Upper lobe of left lung (tissue), 6 donors: ENCODE data around the gene TRA2B. TPM values are rescaled to one million over a fixed set of nuclear protein-coding genes. Genes with fewer than 3 reads are reported as not detected.

ENCODE experiments used
- ATAC-seq, 2 donors: fragments of 200-7000 bp; cut with Tn5 transposase; one replicate each; pipeline ENCODE4 v1.9.1; 2022; ENCODE audit warnings: mild to moderate bottlenecking in 2 of 2, moderate library complexity in 2 of 2; ENCODE audit not compliant: low FRiP score in 2 of 2
- DNase-seq, 2 donors: peaks; one replicate each; pipeline ENCODE4 v3.0.0-alpha.2; 2019 to 2020
- H3K27ac ChIP-seq, 4 donors: fragments of 200-600 bp; sonication (generic); one replicate each; pipeline ENCODE4 v1.5.1; 2016 to 2019
- H3K27me3 ChIP-seq, 4 donors: fragments of 200-600 bp; sonication (generic); one replicate each; pipeline ENCODE4 v1.5.1; 2017 to 2019
- H3K36me3 ChIP-seq, 4 donors: fragments of 200-600 bp; sonication (generic); one replicate each; pipeline ENCODE4 v1.5.1; 2016 to 2019
- H3K4me1 ChIP-seq, 4 donors: fragments of 200-600 bp; sonication (generic); one replicate each; pipeline ENCODE4 v1.5.1; 2018 to 2019
- H3K4me3 ChIP-seq, 4 donors: fragments of 200-600 bp; sonication (generic); one replicate each; pipeline ENCODE4 v1.5.1; 2017 to 2019; ENCODE audit warnings: mild to moderate bottlenecking in 2 of 4, moderate library complexity in 1 of 4
- H3K9me3 ChIP-seq, 4 donors: fragments of 200-600 bp; sonication (generic); one replicate each; pipeline ENCODE4 v1.5.1; 2018 to 2019
- CTCF ChIP-seq, 6 experiments: fragments of 450-650 bp in 4 of 6; fragments of 200-600 bp in 2 of 6; sonication (generic) in 2 of 6; IDR thresholded peaks; one replicate each; pipeline ENCODE4 v1.5.1; 2016 to 2019; ENCODE audit warnings: antibody characterized with exemption in 6 of 6
- EP300 ChIP-seq, 4 donors: sonication (generic); formaldehyde crosslinking; IDR thresholded peaks; one replicate each; pipeline ENCODE4 v1.5.1; 2017; ENCODE audit warnings: antibody characterized with exemption in 4 of 4, control low read depth in 2 of 4
- POLR2A ChIP-seq, 4 donors: fragments of 450-650 bp; IDR thresholded peaks; one replicate each; pipeline ENCODE4 v1.5.1; 2016 to 2017; ENCODE audit warnings: antibody characterized with exemption in 4 of 4, mild to moderate bottlenecking in 2 of 4
- POLR2AphosphoS5 ChIP-seq, 2 donors: sonication (generic); formaldehyde crosslinking; IDR thresholded peaks; one replicate each; pipeline ENCODE4 v1.5.1; 2017; ENCODE audit warnings: antibody characterized with exemption in 2 of 2
- WGBS, 2 donors: methylation state at CpG; one replicate each; pipeline ENCODE4 v1.1.5; 2017 to 2018; 5-methylcytosine and 5-hydroxymethylcytosine counted together
- total RNA-seq, 6 donors: library from RNA; depleted of rRNA in 4 of 6; stranded (reverse); fragments of >200 nt in 4 of 6; gene quantifications; one replicate each; pipeline versions ENCODE4 v1.1.0 to v1.2.1, GENCODE V29; 2016 to 2021
- donor health status: DM: no; HTN: no; CAD: no; lungs with moderate emphysema.
- donor health status: DM: no; HTN: yes; CAD: no; lungs with severe emphysema.

TRA2B gene
- total RNA-seq: 100 to 1,000 TPM in 4 of 6 donors, 10 to 100 TPM in 2; 90.9 to 336 (median 124) TPM

- Histone ChIP-seq H3K27me3 (no peaks in the 10 kb centered on the region), H3K36me3 (no peaks in the 10 kb centered on the region), H3K4me3 (peak within 1 kb of the TSS; percentile 66 to 98 (median 72)), H3K9me3 (no peaks in the 10 kb centered on the region), H3K4me1 (peaks cover 23 to 26% (median 24%) of the 10 kb centered on the region in 4 donors), H3K27ac (peak within 1 kb of the TSS; percentile 99 to 100 (median 100))
- WGBS, 2 donors: 2 to 3% methylated on average over 29 to 48 of the region's 55 CpGs
- DNase-seq (peak; percentile 99), ATAC-seq (peak; percentile 98 to 99)
- TF ChIP-seq POLR2AphosphoS5 (IDR thresholded peaks at IDR 0.05): peak; percentile 100
- peak in 1 of 4 donors; percentile 69 for TF ChIP-seq EP300 (IDR thresholded peaks at IDR 0.05)
- peak in 4 of 6 experiments; percentile 9 to 24 (median 20) for TF ChIP-seq CTCF (IDR thresholded peaks at IDR 0.05)
- peak; percentile 96 to 100 (median 100) for TF ChIP-seq POLR2A (IDR thresholded peaks at IDR 0.05)
Observed at GRCh38 chr3:185937689-185938374, at the start of gene TRA2B. Gene TRA2B, minus strand, starts transcription at chr3:185938014. Its CDS starts 154 bp downstream, at chr3:185937860.

- no peak overlapping the region for H3K4me3 ChIP-seq
- H3K27me3 ChIP-seq: no peaks in the 10 kb centered on the region
- no peak overlapping the region for H3K27ac ChIP-seq
- 91 to 94% methylated on average over 23 of the region's 23 CpGs for WGBS, 2 donors
- TF ChIP-seq POLR2A (IDR thresholded peaks at IDR 0.05) (no peak), EP300 (IDR thresholded peaks at IDR 0.05) (no peak), POLR2AphosphoS5 (IDR thresholded peaks at IDR 0.05) (no peak), CTCF (IDR thresholded peaks at IDR 0.05) (no peak)
- no peaks in the 10 kb centered on the region for H3K9me3 ChIP-seq
- DNase-seq (peak in 1 of 2 donors; percentile 32), ATAC-seq (no peak)
- peaks cover 4 to 15% (median 6%) of the 10 kb centered on the region in 4 donors for H3K4me1 ChIP-seq
- no peaks in the 10 kb centered on the region for H3K36me3 ChIP-seq
Observed at GRCh38 chr3:185986198-185986777, 48.5 kb upstream of the TRA2B start.

GRCh38 chr3:185984203-185984602, 46.4 kb upstream of the TRA2B start:
- Histone ChIP-seq H3K27me3 (no peaks in the 10 kb centered on the region), H3K9me3 (no peaks in the 10 kb centered on the region), H3K4me1 (peaks cover 4 to 15% (median 6%) of the 10 kb centered on the region in 4 donors), H3K27ac (no peak overlapping the region), H3K4me3 (no peak overlapping the region), H3K36me3 (no peaks in the 10 kb centered on the region)
- TF ChIP-seq POLR2A (IDR thresholded peaks at IDR 0.05) (no peak), CTCF (IDR thresholded peaks at IDR 0.05) (no peak)
- DNase-seq: no peak
- WGBS, 2 donors: 46 to 52% methylated on average over 3 of the region's 3 CpGs
- no peak for ATAC-seq

GRCh38 chr3:185983495-185984141, 45.8 kb upstream of the TRA2B start:
- Histone ChIP-seq H3K9me3 (no peaks in the 10 kb centered on the region), H3K36me3 (no peaks in the 10 kb centered on the region), H3K4me3 (no peak overlapping the region), H3K4me1 (peaks cover 4 to 15% (median 6%) of the 10 kb centered on the region in 4 donors), H3K27ac (no peak overlapping the region), H3K27me3 (no peaks in the 10 kb centered on the region)
- WGBS, 2 donors: 12 to 20% methylated on average over 11 to 23 of the region's 23 CpGs
- peak; percentile 82 to 94 for ATAC-seq
- DNase-seq: peak; percentile 49 to 72
- TF ChIP-seq POLR2A (IDR thresholded peaks at IDR 0.05) (no peak), CTCF (IDR thresholded peaks at IDR 0.05) (peak; percentile 77 to 93 (median 86))
